HL-60 (cell line): Measurements from ENCODE around the gene KRTAP5-3.

Source experiments
- DNase-seq, 2 experiments: peaks; one replicate each; pipeline ENCODE4 v3.0.0-alpha.2; 2010 to 2020; ENCODE audit warnings: low read depth in 1 of 2, low spot score in 1 of 2
- H3K27ac ChIP-seq: fragments of 250-450 bp; sonication (Bioruptor Pico); replicated peaks from 2 replicates; pipeline ENCODE4 v1.5.1; 2020; ENCODE audit warnings: mild to moderate bottlenecking, moderate library complexity
- H3K27me3 ChIP-seq: fragments of 250-450 bp; sonication (Bioruptor Pico); 2 replicates; pipeline ENCODE4 v1.5.1; 2021; ENCODE audit warnings: mild to moderate bottlenecking, moderate library complexity; ENCODE audit not compliant: insufficient read depth, poor library complexity, severe bottlenecking
- H3K4me3 ChIP-seq: replicated peaks from 2 replicates; pipeline ENCODE4 v1.5.1; 2011; ENCODE audit warnings: mild to moderate bottlenecking, control low read depth, low read length; ENCODE audit not compliant: insufficient read depth
- CTCF ChIP-seq: IDR thresholded peaks from one replicate; pipeline ENCODE4 v1.5.1; 2011; ENCODE audit warnings: low read length, control low read depth, inconsistent platforms; ENCODE audit not compliant: insufficient read depth
- GABPA ChIP-seq: IDR thresholded peaks from 2 replicates; pipeline ENCODE4 v1.6.1; 2012; ENCODE audit warnings: low read depth
- POLR2AphosphoS5 ChIP-seq: IDR thresholded peaks from 2 replicates; pipeline ENCODE4 v1.6.1; 2012; ENCODE audit warnings: low read depth
- REST ChIP-seq: IDR thresholded peaks from 2 replicates; pipeline ENCODE4 v1.6.1; 2012; ENCODE audit warnings: low read depth; ENCODE audit not compliant: insufficient replicate concordance
- SPI1 ChIP-seq: IDR thresholded peaks from 2 replicates; pipeline ENCODE4 v1.6.1; 2012; ENCODE audit warnings: low read depth, mild to moderate bottlenecking, borderline replicate concordance
- long read RNA-seq: library from polyadenylated mRNA; unstranded; transcript quantifications from one replicate; pipeline ENCODE4 v2.0.0, GENCODE V29; 2020

Gene KRTAP5-3
- long read RNA-seq = 0 reads

- DNase-seq = no peak
- no peak within 1 kb of the TSS for H3K27ac ChIP-seq
- TF ChIP-seq SPI1 = no peak
Measured at GRCh38 chr11:1608363-1608762, at the start of gene KRTAP5-3. Gene KRTAP5-3 (minus strand): TSS chr11:1608463. CDS start chr11:1608385, 78 bp downstream.

GRCh38 chr11:1656670-1657069 is 48.4 kb upstream of the KRTAP5-3 start:
- TF ChIP-seq CTCF (no peak), REST (no peak), POLR2AphosphoS5 (no peak), GABPA (no peak), SPI1 (no peak)
- peaks cover 41% of the 10 kb centered on the region for H3K27me3 ChIP-seq
- no peak overlapping the region for H3K4me3 ChIP-seq
- DNase-seq = no peak
- no peak overlapping the region for H3K27ac ChIP-seq

More at GRCh38 chr11:1608363-1608762, at the start of gene KRTAP5-3:
- Histone ChIP-seq H3K4me3 (no peak within 1 kb of the TSS), H3K27me3 (no peaks in the 10 kb centered on the region)

- no peak overlapping the region for H3K27ac ChIP-seq
- H3K27me3 ChIP-seq = peaks cover 41% of the 10 kb centered on the region
- DNase-seq = no peak
- TF ChIP-seq GABPA = no peak
- TF ChIP-seq CTCF = no peak
- no peak overlapping the region for H3K4me3 ChIP-seq
Measured at GRCh38 chr11:1656061-1656441, 47.8 kb upstream of the KRTAP5-3 start.

GRCh38 chr11:1655168-1656060 is 47.2 kb upstream of the KRTAP5-3 start:
- no peak for TF ChIP-seq GABPA
- TF ChIP-seq POLR2AphosphoS5 = no peak
- no peak for TF ChIP-seq REST
- TF ChIP-seq SPI1 = no peak
- TF ChIP-seq CTCF = no peak
- H3K4me3 ChIP-seq = no peak overlapping the region
- no peak overlapping the region for H3K27ac ChIP-seq
- DNase-seq = no peak
- peaks cover 41% of the 10 kb centered on the region for H3K27me3 ChIP-seq
